ENCODE results near the gene LHX3. TPM values are rescaled to one million over a fixed set of nuclear protein-coding genes. Genes with fewer than 3 reads are reported as not detected.
A peak's percentile ranks its signal among the peaks of the same experiment; 100 is the strongest.

LHX3 gene
- total and polyA plus RNA-seq, 2 of the 8 experiments (the other 6 are each of a cell fraction or from before 2014, with no cell fraction given) = 0.02 TPM; not detected in 1

DNA sequence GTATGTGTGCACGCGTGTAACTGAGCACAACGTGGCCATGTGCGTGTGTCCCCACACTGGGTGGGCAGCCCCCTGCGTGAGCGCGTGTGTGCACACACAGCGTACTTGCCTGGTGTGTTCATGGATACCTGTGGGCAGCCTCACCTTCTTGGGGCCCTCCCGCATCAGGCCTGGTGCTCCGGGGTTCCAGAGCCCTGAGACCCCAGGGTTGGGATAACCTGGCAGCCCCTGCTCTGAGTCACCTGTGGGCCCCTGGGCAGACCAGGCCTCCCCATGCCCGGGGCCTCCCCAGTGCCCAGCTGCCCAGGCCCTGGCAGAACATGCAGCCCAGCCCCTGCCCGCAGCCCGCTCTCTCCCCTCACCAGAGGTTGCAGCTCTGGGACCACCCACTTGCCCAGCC, 25.2 kb downstream of the LHX3 start:
- no peak overlapping the region for H2AK5ac ChIP-seq (ENCODE audit: low read depth, low read length)
- no peak overlapping the region for H3K27ac ChIP-seq (ENCODE audit: low read depth, low read length)
- FAIRE-seq (no peak), DNase-seq (ENCODE audit: low read depth in 1 of 2, low spot score in 2 of 2) (no peak)
- peak overlapping the region; percentile 96 for H2BK15ac ChIP-seq (ENCODE audit: low read length)
- H3K4me2 ChIP-seq (ENCODE audit: insufficient read depth in 1 of 2, low read depth in 2 of 2, low read length in 2 of 2) = no peak overlapping the region
- H3K4me1 ChIP-seq (replicated peaks in 1 of 4; ENCODE audit: control insufficient read depth in 3 of 4, insufficient read depth in 4 of 4, low read length in 3 of 4) = peaks cover 0 to 10% (median 5%) of the 10 kb centered on the region in 4 experiments; a peak in 5 of 7 replicates
- H3K27me3 ChIP-seq (replicated peaks in 1 of 4; ENCODE audit: control insufficient read depth in 3 of 4, extremely low read depth in 1 of 4, insufficient read depth in 3 of 4, low read length in 3 of 4) = no peaks in the 10 kb centered on the region
- no peak overlapping the region for H4K5ac ChIP-seq (ENCODE audit: insufficient read length, low read depth, low read length)
- peak overlapping the region; percentile 97; the same call in 1 of the 2 replicates for H2BK12ac ChIP-seq (ENCODE audit: low read depth, low read length)
- no peak overlapping the region for H2BK120ac ChIP-seq (replicated peaks; ENCODE audit: low read depth, low read length)
- ChIA-PET CTCF (ENCODE audit: partially characterized antibody) (interaction anchor here (0.5 to 1.7 kb wide), 3 partner anchors 11 to 1525 kb away, joined by 3 to 6 read pairs (median 4); no protein-coding TSS in a partner anchor), POLR2A (ENCODE audit: partially characterized antibody) (no interaction called here)
- no peak overlapping the region for H3K4me3 ChIP-seq (ENCODE audit: extremely low read depth in 1 of 4, insufficient read depth in 2 of 4, low read depth in 3 of 4, low read length in 4 of 4)
- no peaks in the 10 kb centered on the region for H3K36me3 ChIP-seq (ENCODE audit: control insufficient read depth in 2 of 4, insufficient read depth in 4 of 4, low read length in 3 of 4)
- no peak overlapping the region for H3K23ac ChIP-seq (ENCODE audit: insufficient read length)
- H3K9me3 ChIP-seq (ENCODE audit: insufficient read depth in 2 of 2, low read depth in 1 of 2, low read length in 1 of 2) = no peaks in the 10 kb centered on the region
- peaks cover 2% of the 10 kb centered on the region; the same call in 1 of the 2 replicates for H3K23me2 ChIP-seq (ENCODE audit: low read depth, low read length)
- H3K9ac ChIP-seq (replicated peaks in 1 of 4; ENCODE audit: extremely low read depth in 1 of 4, low read depth in 3 of 4, low read length in 3 of 4) = no peak overlapping the region
- TF ChIP-seq RBBP5 (IDR thresholded peaks at IDR 0.05; ENCODE audit: borderline replicate concordance, low read depth, low read length) (no peak), JUN (IDR thresholded peaks at IDR 0.05; ENCODE audit: low read depth, low read length) (no peak), POU5F1 (IDR thresholded peaks at IDR 0.05; ENCODE audit: low read depth, low read length) (no peak), KDM1A (IDR thresholded peaks at IDR 0.05; ENCODE audit: borderline replicate concordance, low read length) (no peak)
- TF ChIP-seq, protein P1, sequence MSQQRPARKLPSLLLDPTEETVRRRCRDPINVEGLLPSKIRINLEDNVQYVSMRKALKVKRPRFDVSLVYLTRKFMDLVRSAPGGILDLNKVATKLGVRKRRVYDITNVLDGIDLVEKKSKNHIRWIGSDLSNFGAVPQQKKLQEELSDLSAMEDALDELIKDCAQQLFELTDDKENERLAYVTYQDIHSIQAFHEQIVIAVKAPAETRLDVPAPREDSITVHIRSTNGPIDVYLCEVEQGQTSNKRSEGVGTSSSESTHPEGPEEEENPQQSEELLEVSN (IDR thresholded peaks at IDR 0.05) = no peak
- H2BK20ac ChIP-seq (ENCODE audit: low read length) = peak overlapping the region; percentile 95
- peak overlapping the region; percentile 84; the same call in 1 of the 2 replicates for H2BK5ac ChIP-seq (ENCODE audit: low read depth, low read length)
- H3K56ac ChIP-seq (replicated peaks; ENCODE audit: insufficient read length, low read depth, low read length) = no peak overlapping the region
- no peak overlapping the region for H2AFZ ChIP-seq (ENCODE audit: low read length)
- no peak overlapping the region; the same call in 1 of the 2 replicates for H4K8ac ChIP-seq (ENCODE audit: extremely low read depth, insufficient read depth, low read length)
- H3K14ac ChIP-seq (ENCODE audit: insufficient read length) = no peak overlapping the region
- no peaks in the 10 kb centered on the region for H3K79me2 ChIP-seq (ENCODE audit: control insufficient read depth in 1 of 2, insufficient read depth in 2 of 2, low read length in 2 of 2)
- H3K79me1 ChIP-seq (ENCODE audit: low read depth, low read length) = no peaks in the 10 kb centered on the region
- H4K20me1 ChIP-seq (replicated peaks in 1 of 2; ENCODE audit: control insufficient read depth in 1 of 2, insufficient read depth in 2 of 2, low read length in 2 of 2) = peaks cover 0 to 2% of the 10 kb centered on the region in 2 experiments
- H3K18ac ChIP-seq (ENCODE audit: extremely low read depth, low read length) = peak overlapping the region; percentile 87; the same call in 1 of the 2 replicates
- H4K91ac ChIP-seq (replicated peaks; ENCODE audit: insufficient read length, low read length) = peak overlapping the region; percentile 98
- H3K4ac ChIP-seq (replicated peaks; ENCODE audit: insufficient read length, low read depth, low read length) = peak overlapping the region; percentile 87
- WGBS, 2 experiments (ENCODE audit: extremely low coverage in 1 of 2, insufficient coverage in 1 of 2, insufficient read length in 1 of 2, insufficient replicate concordance in 2 of 2, low coverage in 1 of 2, low lambda C conversion rate in 2 of 2, missing lambda C conversion rate in 1 of 2) = 93% methylated on average over 9 of the region's 13 CpGs; no CpG with 5 or more reads in 1 of the 2 experiments

All from H1 (cell line).